CD14-positive monocyte (primary cell): ENCODE measurements around the gene ATP6V0E2. TPM values are rescaled to one million over a fixed set of nuclear protein-coding genes. Genes with fewer than 3 reads are reported as not detected.

ENCODE experiments used
- DNase-seq, 3 donors: peaks; one replicate each; pipeline ENCODE4 v3.0.0-alpha.2; 2011 to 2022
- H2AFZ ChIP-seq: 2 replicates; pipeline ENCODE4 v1.6.0; 2012; ENCODE audit warnings: mild to moderate bottlenecking, low read depth, low read length, inconsistent platforms; ENCODE audit not compliant: insufficient read depth, poor library complexity, severe bottlenecking
- H3K27ac ChIP-seq, 2 donors: 1 replicate in 1 of 2; 2 replicates in 1 of 2; pipeline ENCODE4 v1.5.1; 2012 to 2013; ENCODE audit warnings: low read length in 2 of 2, control low read depth in 1 of 2, inconsistent platforms in 1 of 2, low read depth in 1 of 2, mild to moderate bottlenecking in 1 of 2
- H3K27me3 ChIP-seq, 2 donors: one replicate each; pipeline versions ENCODE4 v1.6.0 to v1.6.1; 2011 to 2013; ENCODE audit warnings: low read length in 2 of 2; ENCODE audit not compliant: control insufficient read depth in 2 of 2, insufficient read depth in 2 of 2
- H3K36me3 ChIP-seq, 2 donors: replicated peaks in 1 of 2; 1 replicate in 1 of 2; 2 replicates in 1 of 2; pipeline versions ENCODE4 v1.5.1 to v1.6.1; 2012 to 2013; ENCODE audit warnings: low read length in 2 of 2, control low read depth in 1 of 2, inconsistent platforms in 1 of 2, mild to moderate bottlenecking in 1 of 2; ENCODE audit not compliant: insufficient read depth in 2 of 2, control insufficient read depth in 1 of 2
- H3K4me1 ChIP-seq, 2 donors: 1 replicate in 1 of 2; 2 replicates in 1 of 2; pipeline versions ENCODE4 v1.5.1 to v1.6.1; 2012 to 2013; ENCODE audit warnings: low read length in 2 of 2, control low read depth in 1 of 2, inconsistent platforms in 1 of 2, mild to moderate bottlenecking in 1 of 2, moderate library complexity in 1 of 2; ENCODE audit not compliant: insufficient read depth in 2 of 2, control insufficient read depth in 1 of 2
- H3K4me2 ChIP-seq: replicated peaks from 2 replicates; pipeline ENCODE3; 2012; ENCODE audit warnings: low read length, moderate library complexity, mild to moderate bottlenecking; ENCODE audit not compliant: poor library complexity, severe bottlenecking; ENCODE audit errors: extremely low read depth
- H3K4me3 ChIP-seq, 3 experiments: fragments of 200-600 bp in 1 of 3; sonication (generic) in 1 of 3; replicated peaks in 1 of 3; 1 replicate in 2 of 3; 2 replicates in 1 of 3; pipeline ENCODE4 v1.5.1; 2011 to 2013; ENCODE audit warnings: low read length in 3 of 3, mild to moderate bottlenecking in 3 of 3, control low read depth in 2 of 3, low read depth in 2 of 3, inconsistent platforms in 1 of 3, moderate library complexity in 1 of 3
- H3K79me2 ChIP-seq: 2 replicates; pipeline ENCODE4 v1.6.0; 2012; ENCODE audit warnings: mild to moderate bottlenecking, control low read depth, inconsistent platforms, low read length, moderate library complexity; ENCODE audit not compliant: insufficient read depth
- H3K9ac ChIP-seq: 2 replicates; pipeline ENCODE4 v1.6.0; 2017; ENCODE audit warnings: low read length, mild to moderate bottlenecking; ENCODE audit not compliant: insufficient read depth, poor library complexity, severe bottlenecking
- H3K9me3 ChIP-seq, 2 donors: replicated peaks in 1 of 2; 1 replicate in 1 of 2; 2 replicates in 1 of 2; pipeline versions ENCODE4 v1.5.1 to v1.6.1; 2012 to 2013; ENCODE audit warnings: low read length in 2 of 2, control low read depth in 1 of 2; ENCODE audit not compliant: control insufficient read depth in 1 of 2, insufficient read depth in 1 of 2
- H4K20me1 ChIP-seq: 2 replicates; pipeline ENCODE4 v1.6.0; 2012; ENCODE audit warnings: mild to moderate bottlenecking, low read length, control low read depth, moderate library complexity; ENCODE audit not compliant: insufficient read depth
- H3K27ac Mint-ChIP-seq, 7 donors: one replicate each; pipeline ENCODE4 v1.8.0; 2020; ENCODE audit warnings: mild to moderate bottlenecking in 7 of 7, mixed read lengths in 7 of 7, moderate library complexity in 6 of 7, inconsistent platforms in 2 of 7
- H3K27me3 Mint-ChIP-seq, 3 donors: one replicate each; pipeline ENCODE4 v1.8.0; 2021 to 2022; ENCODE audit warnings: low read depth in 3 of 3, mild to moderate bottlenecking in 3 of 3, mixed read lengths in 3 of 3, moderate library complexity in 3 of 3, inconsistent platforms in 1 of 3
- H3K36me3 Mint-ChIP-seq, 2 donors: one replicate each; pipeline ENCODE4 v1.8.0; 2020; ENCODE audit warnings: mixed read lengths in 2 of 2, inconsistent platforms in 1 of 2, mild to moderate bottlenecking in 1 of 2
- H3K4me1 Mint-ChIP-seq: one replicate; pipeline ENCODE4 v1.8.0; 2020; ENCODE audit warnings: mild to moderate bottlenecking, mixed read lengths
- H3K4me3 Mint-ChIP-seq, 2 donors: one replicate each; pipeline ENCODE4 v1.8.0; 2020; ENCODE audit warnings: mild to moderate bottlenecking in 2 of 2, mixed read lengths in 2 of 2, moderate library complexity in 1 of 2
- H3K9me3 Mint-ChIP-seq, 7 donors: one replicate each; pipeline ENCODE4 v1.8.0; 2020 to 2022; ENCODE audit warnings: mixed read lengths in 7 of 7, mild to moderate bottlenecking in 6 of 7, moderate library complexity in 6 of 7, inconsistent platforms in 2 of 7
- CTCF ChIP-seq: fragments of 200-600 bp; IDR thresholded peaks from one replicate; pipeline ENCODE4 v1.8.0; 2022; ENCODE audit warnings: antibody characterized with exemption, mild to moderate bottlenecking
- WGBS: methylation state at CpG from one replicate; pipeline ENCODE4 v1.1.5; 2013; ENCODE audit warnings: missing lambda C conversion rate; ENCODE audit not compliant: insufficient coverage; 5-methylcytosine and 5-hydroxymethylcytosine counted together
- intact Hi-C, 2 donors: fragments of 100-400 bp; cut with micrococcal nuclease; formaldehyde crosslinking; loops; one replicate each; pipeline versions ENCODE4 v1.15.0 to v1.15.1; 2023
- polyA plus RNA-seq, 3 donors: library from polyadenylated mRNA; depleted of rRNA in 1 of 3; unstranded in 2 of 3; stranded (reverse) in 1 of 3; fragments of 300-500 nt in 2 of 3; fragments of >200 nt in 1 of 3; fragmentation: Illumina TruSeq in 2 of 3; gene quantifications; 1 replicate in 2 of 3; 2 replicates in 1 of 3; pipeline ENCODE4 v1.2.3, GENCODE V29; 2012 to 2021

Gene ATP6V0E2
- polyA plus RNA-seq, 3 donors = 4.4 to 13.3 (median 8.2) TPM

- no peaks in the 10 kb centered on the region for H3K4me1 Mint-ChIP-seq
- no peak overlapping the region for H3K27ac ChIP-seq
- H3K36me3 Mint-ChIP-seq = no peaks in the 10 kb centered on the region
- WGBS = 94% methylated on average over 13 of the region's 19 CpGs
- H3K27me3 ChIP-seq = no peaks in the 10 kb centered on the region
- no peaks in the 10 kb centered on the region for H3K9me3 ChIP-seq
- H3K9me3 Mint-ChIP-seq = no peaks in the 10 kb centered on the region
- no peaks in the 10 kb centered on the region for H3K36me3 ChIP-seq
- no peak overlapping the region for H3K4me2 ChIP-seq
- H3K27me3 Mint-ChIP-seq = peaks cover 0 to 4% (median 0%) of the 10 kb centered on the region in 3 donors
- H3K79me2 ChIP-seq = no peaks in the 10 kb centered on the region
- no peak overlapping the region for H3K27ac Mint-ChIP-seq
- no peak for TF ChIP-seq CTCF
- no peaks in the 10 kb centered on the region for H4K20me1 ChIP-seq
- no peak overlapping the region for H2AFZ ChIP-seq
- H3K4me1 ChIP-seq = no peaks in the 10 kb centered on the region
- intact Hi-C loops = no loop called here
- DNase-seq = no peak
- no peak overlapping the region for H3K4me3 Mint-ChIP-seq
- H3K9ac ChIP-seq = no peak overlapping the region
- no peak overlapping the region for H3K4me3 ChIP-seq
Observed at GRCh38 chr7:149824748-149825566, 48.8 kb upstream of the ATP6V0E2 start.

- Mint-ChIP-seq H3K9me3 (no peaks in the 10 kb centered on the region), H3K27ac (no peak overlapping the region), H3K27me3 (peaks cover 3 to 6% (median 4%) of the 10 kb centered on the region in 3 donors), H3K4me1 (no peaks in the 10 kb centered on the region), H3K36me3 (no peaks in the 10 kb centered on the region), H3K4me3 (no peak overlapping the region)
- no peak for TF ChIP-seq CTCF
- no peaks in the 10 kb centered on the region for H3K27me3 ChIP-seq
- no peak overlapping the region for H3K27ac ChIP-seq
- intact Hi-C loops = no loop called here
- no peak for DNase-seq
- H3K79me2 ChIP-seq = no peaks in the 10 kb centered on the region
- WGBS = 95% methylated on average over 11 of the region's 19 CpGs
- H3K4me2 ChIP-seq = no peak overlapping the region
- H4K20me1 ChIP-seq = no peaks in the 10 kb centered on the region
- H3K9me3 ChIP-seq = no peaks in the 10 kb centered on the region
- no peak overlapping the region for H2AFZ ChIP-seq
- no peaks in the 10 kb centered on the region for H3K36me3 ChIP-seq
- H3K9ac ChIP-seq = no peak overlapping the region
- H3K4me3 ChIP-seq = no peak overlapping the region
- H3K4me1 ChIP-seq = no peaks in the 10 kb centered on the region
Observed at GRCh38 chr7:149825567-149826343, 48.0 kb upstream of the ATP6V0E2 start.
